Measurements from ENCODE around the gene ARHGAP32.
"Not testable (repeated sequence)": the region's sequence is repeated elsewhere in the genome, so short reads cannot be mapped to it uniquely, and the experiment has no call there.

Gene ARHGAP32

GRCh38 chr11:129013737-129014475 is 178.2 kb downstream of the ARHGAP32 start:
- DNase-seq = no peak

- DNase-seq = no peak
Observed at GRCh38 chr11:129012880-129013279, 179.2 kb downstream of the ARHGAP32 start.

- no peak for DNase-seq
Observed at GRCh38 chr11:129006161-129006560, 186.0 kb downstream of the ARHGAP32 start.

- DNase-seq = not testable (repeated sequence)
Observed at GRCh38 chr11:128999165-128999564, 193.0 kb downstream of the ARHGAP32 start.

GRCh38 chr11:128988242-128988970 is 203.7 kb downstream of the ARHGAP32 start:
- DNase-seq = no peak

- DNase-seq = no peak
Observed at GRCh38 chr11:128985880-128986279, 206.2 kb downstream of the ARHGAP32 start.

GRCh38 chr11:128983023-128983422 is 209.1 kb downstream of the ARHGAP32 start:
- no peak for DNase-seq

GRCh38 chr11:128981254-128981653 is 210.9 kb downstream of the ARHGAP32 start:
- DNase-seq = no peak

GRCh38 chr11:128970598-128971190 is 221.4 kb downstream of the ARHGAP32 start:
- no peak for DNase-seq

GRCh38 chr11:128968916-128969315 is 223.2 kb downstream of the ARHGAP32 start:
- DNase-seq = no peak

GRCh38 chr11:128967578-128967977 is 224.5 kb downstream of the ARHGAP32 start:
- DNase-seq = no peak

- DNase-seq = no peak
Observed at GRCh38 chr11:128965485-128965884, 226.6 kb downstream of the ARHGAP32 start.

GRCh38 chr11:128964463-128964930 is 227.6 kb downstream of the ARHGAP32 start:
- DNase-seq = no peak

- no peak for DNase-seq
Observed at GRCh38 chr11:128963744-128964325, 228.3 kb downstream of the ARHGAP32 start.

GRCh38 chr11:128962896-128963295 is 229.2 kb downstream of the ARHGAP32 start:
- DNase-seq = no peak

- DNase-seq = no peak
Observed at GRCh38 chr11:128961645-128962044, 230.5 kb downstream of the ARHGAP32 start.

- DNase-seq = no peak
Observed at GRCh38 chr11:128957202-128957482, 235.0 kb downstream of the ARHGAP32 start.

- DNase-seq = no peak
Observed at GRCh38 chr11:128956401-128957201, 235.5 kb downstream of the ARHGAP32 start.

GRCh38 chr11:128955636-128956035 is 236.5 kb downstream of the ARHGAP32 start:
- no peak for DNase-seq

GRCh38 chr11:128953151-128953550 is 239.0 kb downstream of the ARHGAP32 start:
- DNase-seq = no peak

- no peak for DNase-seq
Observed at GRCh38 chr11:128949791-128950454, 242.2 kb downstream of the ARHGAP32 start.

GRCh38 chr11:128948583-128948982 is 243.5 kb downstream of the ARHGAP32 start:
- no peak for DNase-seq
